HG03095 (cell line): Measurements from ENCODE around the gene CNTNAP5.

ENCODE experiments used
- ATAC-seq: cut with Tn5 transposase; IDR thresholded peaks from one replicate; pipeline ENCODE4 v1.9.1; 2021; ENCODE audit warnings: moderate library complexity; ENCODE audit not compliant: unreplicated experiment

CNTNAP5 gene

DNA sequence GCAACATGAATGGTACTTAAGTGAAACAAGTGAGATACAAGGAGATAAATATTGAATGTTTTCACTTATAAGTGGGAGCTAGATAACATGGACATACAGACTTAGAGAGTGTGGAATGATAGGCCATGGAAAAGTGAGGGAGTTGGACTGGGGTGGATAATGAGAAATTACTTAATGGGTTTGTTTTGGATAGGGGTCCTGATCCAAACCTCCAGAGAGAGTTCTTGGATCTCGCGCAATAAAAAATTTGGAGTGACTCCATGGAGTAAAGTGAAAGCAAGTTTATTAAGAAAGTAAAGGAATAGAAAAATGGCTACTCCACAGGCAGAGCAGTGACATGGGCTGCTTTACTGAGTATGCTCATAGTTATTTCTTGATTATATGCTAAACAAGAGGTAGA lies 508.9 kb downstream of the CNTNAP5 start:
- ATAC-seq: no peak

DNA sequence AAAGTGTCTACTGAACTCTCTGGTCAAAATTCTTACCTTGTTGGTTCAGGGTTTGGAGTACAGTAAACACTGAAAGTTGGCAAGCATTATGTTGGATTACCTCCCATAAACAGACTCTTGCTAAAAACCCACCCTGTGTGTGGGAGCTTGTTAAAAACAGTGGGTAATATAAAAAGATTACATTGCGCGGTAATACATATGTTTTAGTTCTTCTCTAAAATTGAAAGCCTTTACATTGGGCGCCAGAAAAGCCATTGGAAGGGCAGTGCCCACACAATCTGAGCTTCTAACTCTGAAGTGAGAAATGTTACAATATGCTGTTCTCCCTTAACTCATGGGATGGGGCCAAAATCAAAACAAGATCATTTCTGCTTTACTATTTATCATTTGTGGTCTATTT lies 510.7 kb downstream of the CNTNAP5 start:
- ATAC-seq: no peak

DNA sequence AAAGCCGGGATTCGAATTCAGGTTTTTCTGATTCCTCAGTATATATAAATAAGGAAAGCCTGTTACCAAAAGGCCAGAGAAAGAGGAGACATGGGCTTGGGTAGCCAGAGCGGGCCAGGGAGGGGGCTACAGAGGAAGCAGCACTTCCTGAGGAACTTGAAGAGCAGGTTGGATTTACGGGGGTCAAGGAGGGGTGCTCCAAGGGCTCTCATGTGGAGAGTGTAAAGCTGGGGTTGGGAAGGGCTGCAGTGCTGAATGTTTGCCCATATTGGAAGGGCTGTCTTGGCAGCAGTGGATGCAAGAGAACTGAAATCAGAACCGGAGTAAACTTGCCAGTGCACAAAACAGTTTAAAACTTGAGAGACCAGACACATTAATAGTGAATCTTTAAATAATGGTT lies 511.5 kb downstream of the CNTNAP5 start:
- no peak for ATAC-seq

DNA sequence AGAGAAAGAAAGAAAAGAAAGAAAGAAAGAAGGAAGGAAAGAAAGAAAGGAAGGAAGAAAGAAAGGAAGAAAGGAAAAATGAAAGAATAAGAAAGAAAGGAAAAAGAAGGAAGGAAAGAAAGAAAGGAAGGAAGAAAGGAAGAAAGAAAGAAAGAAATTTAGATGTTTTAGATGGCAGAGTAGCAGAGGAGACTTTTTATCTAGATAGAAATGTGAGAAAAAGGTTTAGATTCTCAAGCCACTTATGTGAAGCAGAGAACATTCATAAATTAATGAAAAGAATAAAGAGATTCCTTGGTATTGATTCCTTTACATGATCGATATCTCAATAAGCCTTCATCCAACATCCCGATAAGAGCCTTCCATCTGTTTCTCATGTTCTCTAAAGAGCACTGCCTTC lies 513.5 kb downstream of the CNTNAP5 start:
- ATAC-seq: no peak

DNA sequence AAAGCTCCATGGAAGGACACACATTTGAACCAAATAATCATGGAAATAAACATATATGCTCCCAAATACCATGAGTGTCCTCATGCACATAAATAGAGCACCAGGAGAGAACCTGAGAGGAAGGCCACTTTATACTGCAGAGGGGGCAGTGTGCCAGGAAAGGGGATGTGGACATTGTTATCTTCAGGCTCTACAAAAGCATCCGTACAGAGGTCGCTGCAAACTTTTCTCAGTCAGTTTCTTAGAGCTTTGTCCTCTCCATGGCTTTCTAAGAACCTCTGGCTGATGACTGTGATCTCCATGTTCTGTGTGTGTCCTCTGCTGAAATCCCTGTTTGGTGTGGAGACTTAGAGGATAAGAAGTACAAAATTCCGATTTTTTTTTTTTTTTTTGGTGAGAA lies 515.7 kb downstream of the CNTNAP5 start:
- no peak for ATAC-seq

DNA sequence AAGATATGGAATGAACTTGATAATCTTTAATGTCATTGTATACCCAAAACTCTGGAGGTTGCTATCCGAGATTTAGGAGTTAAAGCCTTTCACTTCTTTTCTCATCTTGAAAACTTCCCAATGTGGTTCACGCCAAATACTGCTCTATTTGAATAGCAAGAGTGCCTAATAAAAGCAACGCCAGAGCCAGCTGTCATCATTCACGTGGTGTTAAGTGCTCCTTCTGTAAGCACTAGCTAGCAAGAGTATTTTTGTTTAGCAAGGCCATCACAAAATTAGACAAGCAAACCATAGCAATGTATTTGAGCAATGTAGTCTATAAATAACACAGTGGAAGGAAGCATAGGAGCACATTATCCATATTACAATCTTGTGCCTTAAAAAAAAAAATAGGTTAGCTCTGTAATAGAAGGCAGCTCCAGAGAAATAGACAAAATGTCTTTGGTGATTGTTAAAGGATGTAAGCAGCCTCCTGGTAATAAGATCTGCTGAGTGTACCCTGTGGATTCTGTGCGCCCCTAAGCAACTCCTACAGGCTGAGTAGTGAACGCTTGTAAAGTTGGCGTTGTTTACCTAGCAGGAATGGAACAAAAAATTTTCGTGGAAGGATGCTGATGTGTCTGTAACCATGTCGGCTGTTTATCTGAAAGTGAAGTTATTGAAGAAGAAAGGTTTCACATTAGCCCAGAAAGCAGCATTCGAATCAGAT lies 518.0 kb downstream of the CNTNAP5 start:
- no peak for ATAC-seq

DNA sequence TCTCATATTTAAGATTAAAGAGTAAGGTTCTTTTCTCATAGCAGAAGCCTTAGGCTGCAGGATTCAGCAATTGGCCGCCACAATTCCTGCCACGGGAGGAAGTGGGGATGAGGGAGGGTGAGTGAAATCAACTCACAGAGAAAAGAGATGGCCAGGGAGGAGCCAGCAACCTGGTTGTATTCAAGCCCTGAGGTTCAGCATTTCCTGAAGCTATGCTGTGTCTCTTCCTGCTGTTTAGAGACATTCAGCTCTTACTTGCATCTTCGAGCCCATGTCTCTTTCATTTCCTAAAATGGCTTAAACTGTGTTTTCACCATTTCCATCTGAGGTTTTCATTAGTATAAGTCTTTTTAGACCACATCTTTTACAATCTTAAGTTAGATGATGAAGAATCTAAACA lies 522.6 kb downstream of the CNTNAP5 start:
- ATAC-seq: no peak

DNA sequence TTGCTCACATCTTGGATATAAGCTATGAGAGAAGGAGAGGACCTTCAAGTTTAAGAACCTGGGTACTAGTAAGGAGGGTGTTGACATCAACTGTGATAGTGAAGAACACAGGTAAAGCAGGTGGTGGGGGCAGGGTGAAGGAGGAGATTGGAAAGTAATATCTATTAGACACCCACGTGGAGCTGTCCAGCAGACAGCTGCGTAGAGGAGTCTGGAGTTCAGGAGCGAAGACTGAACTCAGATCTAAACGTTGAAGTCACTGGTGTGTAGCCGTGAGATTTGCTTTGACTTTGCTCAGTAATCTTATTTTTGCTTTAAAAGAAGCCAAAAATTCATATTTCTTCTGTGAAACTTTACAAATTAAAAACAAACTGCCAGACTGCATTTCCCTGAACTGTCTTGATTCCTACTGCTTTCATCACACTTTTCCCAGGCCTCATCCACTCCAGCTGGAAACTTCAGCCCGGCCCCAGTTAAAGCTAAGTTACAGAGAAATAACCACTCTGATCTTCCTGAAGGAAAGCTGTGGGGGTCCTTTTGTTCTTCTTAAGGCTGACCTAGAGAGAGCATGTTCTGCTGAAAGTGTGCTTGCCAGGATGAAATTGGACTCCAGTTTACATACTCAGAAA lies 533.3 kb downstream of the CNTNAP5 start:
- ATAC-seq: no peak

DNA sequence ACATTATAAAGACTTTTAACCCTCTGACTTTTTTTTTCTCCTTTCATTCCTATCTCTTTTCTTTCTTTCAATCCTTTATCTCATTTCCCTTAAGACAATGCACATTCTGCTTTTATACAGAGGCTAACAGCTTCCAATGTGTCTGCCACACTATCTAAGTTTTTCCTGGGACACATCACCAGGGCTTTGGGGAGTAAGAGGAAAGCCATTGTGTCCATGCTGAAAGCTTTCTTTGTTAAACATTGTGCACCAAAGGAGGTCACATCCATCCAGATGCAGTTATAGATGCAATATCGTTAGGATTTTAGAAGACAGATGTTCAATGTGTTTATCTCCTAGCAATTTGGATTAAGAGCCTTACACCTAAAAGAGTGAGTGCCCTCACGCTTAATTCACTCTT lies 534.1 kb downstream of the CNTNAP5 start:
- no peak for ATAC-seq

DNA sequence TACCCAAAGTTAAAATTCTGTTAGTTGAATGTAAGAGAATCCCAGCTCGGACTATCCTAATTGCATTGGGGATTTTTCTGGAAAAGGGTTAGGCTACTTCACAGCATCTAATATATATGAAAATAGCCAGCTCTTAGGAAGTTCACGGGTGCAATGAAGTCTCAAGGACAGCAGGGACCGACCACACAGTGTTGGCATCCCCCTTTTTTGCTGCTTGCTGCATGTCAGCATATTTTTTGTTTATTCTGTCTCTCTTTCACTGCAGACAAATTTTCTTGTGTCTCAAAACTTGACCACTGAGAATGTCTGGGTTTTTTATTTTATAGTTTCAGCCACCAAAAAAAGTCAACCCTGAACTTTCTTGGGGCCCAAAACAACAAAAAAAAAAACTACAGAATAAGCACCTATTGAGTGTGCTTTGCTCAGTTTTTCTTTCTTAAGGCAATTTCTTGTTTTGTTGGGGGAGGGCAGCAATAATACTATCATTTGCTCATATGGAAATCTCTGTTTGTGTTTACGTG lies 535.6 kb downstream of the CNTNAP5 start:
- ATAC-seq: no peak

DNA sequence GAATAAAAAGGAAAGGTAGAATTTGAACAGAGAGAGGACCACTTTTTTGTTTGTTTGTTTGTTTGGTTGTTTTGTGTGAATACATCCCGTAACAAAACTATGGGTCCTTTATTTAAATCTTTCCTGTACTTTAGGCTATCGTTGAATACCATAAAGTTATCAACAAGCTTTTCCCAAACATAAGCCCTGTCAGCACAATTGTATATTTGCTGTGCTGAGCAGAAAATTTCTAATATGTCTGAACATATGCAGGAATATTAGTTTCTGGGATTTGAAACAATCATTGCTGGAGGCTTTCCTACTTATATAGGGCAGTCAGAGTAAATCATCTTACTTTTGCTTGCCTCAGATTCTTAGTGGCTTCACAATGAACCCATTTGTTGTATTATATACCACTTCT lies 536.4 kb downstream of the CNTNAP5 start:
- ATAC-seq: no peak

DNA sequence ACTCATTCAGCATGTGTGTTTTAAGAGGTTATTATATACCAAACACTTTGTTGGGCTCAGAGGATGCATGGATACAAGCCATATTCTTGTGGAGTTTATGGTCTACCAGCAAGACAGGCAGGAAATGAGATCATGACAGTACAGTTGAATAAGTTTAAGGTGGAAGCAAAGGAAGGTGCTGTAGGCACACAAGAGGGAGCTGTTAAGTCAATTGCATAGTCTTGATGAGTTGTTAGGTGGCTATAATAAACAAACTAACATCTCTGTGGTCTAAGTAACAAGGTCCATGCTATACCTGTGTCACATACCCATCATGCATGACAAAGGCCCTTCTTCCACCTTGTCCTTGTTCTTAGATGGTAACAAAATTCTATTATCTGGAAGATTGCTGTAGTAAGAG lies 538.3 kb downstream of the CNTNAP5 start:
- ATAC-seq: no peak

DNA sequence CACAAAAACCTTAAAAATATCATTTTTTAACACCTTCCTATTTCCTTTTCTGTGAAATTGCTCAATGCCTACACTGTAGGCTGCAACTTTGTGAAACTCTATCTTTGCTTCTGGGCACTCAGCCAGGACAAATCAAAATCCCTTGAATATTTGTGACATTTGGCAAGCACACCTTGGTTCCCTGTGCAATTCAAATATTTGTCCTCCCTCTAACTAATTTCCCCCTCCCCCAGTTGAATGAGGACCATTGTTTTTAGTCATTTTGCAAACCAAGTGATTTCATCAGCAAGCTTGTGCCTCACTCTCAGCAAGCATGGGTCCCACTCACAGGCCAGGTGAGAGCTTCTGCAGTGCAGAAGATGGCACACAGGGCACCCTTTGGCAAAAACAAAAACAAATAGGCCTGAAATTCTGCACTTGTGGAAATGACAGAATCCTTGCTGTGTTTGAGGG lies 541.5 kb downstream of the CNTNAP5 start:
- no peak for ATAC-seq

DNA sequence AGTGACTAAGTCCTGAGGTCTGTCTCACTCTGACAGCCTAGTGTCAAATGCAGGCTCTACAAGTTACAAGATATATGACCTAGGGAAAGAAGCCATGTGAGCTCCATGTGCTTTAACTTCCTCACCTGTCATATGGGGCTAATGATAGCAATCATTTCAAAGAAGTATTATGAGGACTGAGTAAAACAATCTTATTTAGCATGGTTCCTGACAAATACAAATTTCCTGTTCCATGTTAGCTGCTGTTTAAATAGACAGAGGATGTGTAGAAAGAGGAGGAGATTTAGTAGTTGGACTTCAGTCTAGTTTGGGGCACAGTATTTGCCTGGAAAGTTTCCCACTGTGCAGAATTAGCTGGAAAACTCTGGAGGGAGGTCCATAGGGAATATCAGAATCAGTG lies 545.8 kb downstream of the CNTNAP5 start:
- no peak for ATAC-seq

DNA sequence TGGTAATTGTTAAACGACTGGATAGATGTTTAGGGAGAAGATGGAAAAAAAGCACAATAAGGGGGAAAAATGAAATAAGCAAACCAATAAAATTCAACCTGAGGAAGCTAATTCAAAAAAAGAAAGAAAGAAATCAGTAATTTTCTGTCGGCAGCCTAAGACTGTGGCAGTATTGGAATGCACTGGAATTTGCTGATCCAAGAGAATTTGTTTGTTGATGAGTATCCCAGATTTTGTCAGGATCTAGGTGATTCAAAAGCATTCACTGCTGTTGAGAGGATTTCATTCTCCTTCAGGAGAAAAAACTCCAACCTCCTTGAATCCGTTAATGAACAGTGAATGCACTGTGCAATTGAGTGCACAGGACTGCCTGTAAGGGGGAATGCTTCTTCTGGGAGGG lies 546.7 kb downstream of the CNTNAP5 start:
- no peak for ATAC-seq

DNA sequence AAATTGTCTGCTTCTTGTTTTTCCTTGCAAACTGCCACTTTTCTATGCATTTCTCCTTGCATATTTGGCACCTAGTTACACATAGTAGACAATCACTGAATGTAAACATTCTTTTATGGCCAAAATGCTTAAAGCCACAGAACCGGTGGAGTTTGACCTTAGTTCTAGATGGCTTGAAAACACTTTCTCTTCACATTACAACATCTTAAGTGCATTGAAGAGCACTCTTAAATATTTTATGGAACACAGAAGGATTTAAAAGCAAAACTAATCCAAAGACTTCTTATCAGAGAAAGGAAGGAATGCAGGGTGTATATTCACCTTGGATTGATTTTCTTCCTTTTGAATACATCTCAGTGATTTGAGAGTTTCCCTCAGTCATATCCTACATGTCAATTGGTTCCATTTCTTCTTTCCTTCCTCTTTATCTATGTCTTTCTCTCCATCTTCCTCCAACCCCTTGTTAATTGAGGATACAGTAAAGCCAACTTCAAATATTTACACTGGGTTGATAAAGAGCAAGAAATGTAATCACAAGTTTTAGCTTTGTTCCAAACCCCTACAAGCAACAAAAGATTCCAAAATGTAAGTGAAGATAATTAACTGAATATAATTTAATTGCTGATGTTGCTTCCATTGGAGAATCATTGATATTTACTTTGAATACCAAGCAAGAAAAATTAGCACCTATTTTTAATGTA lies 548.0 kb downstream of the CNTNAP5 start:
- ATAC-seq: no peak

DNA sequence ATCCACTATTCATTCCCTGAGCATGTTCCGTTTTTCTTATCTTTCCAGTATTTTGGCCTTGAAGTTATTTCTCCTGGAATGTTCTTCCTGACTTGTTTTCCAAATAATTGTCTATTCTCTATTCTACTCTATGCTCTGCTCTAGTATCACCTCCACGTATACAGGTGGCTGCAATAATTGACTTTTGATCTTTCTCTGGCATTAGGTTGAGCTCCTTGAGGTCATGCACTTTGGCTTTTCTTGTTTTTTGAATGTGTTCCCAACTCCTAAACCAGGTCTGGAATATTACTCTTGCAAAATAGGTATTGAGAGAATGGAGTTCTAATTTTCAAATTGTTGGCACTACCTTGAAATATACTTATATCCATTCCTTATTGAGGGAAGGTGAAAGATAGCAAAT lies 550.4 kb downstream of the CNTNAP5 start:
- no peak for ATAC-seq

DNA sequence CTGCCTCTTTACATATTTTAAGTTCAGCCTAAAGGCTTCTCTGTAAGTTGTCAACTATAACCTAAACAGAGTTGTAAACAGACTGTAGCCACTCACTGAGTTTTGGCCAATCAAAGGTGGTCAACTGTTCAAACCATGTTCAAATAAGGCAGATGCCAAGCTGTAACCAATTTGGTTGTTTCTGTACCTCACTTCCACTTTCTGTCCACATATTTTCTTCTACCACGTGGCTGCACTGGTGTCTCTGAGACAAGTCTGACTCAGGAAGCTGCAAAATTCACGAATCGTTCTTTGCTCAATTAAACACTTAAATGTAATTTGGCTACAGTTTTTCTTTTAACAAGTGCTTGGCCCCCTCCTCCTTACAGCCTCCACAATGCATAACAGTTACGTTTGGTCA lies 555.2 kb downstream of the CNTNAP5 start:
- ATAC-seq: no peak

DNA sequence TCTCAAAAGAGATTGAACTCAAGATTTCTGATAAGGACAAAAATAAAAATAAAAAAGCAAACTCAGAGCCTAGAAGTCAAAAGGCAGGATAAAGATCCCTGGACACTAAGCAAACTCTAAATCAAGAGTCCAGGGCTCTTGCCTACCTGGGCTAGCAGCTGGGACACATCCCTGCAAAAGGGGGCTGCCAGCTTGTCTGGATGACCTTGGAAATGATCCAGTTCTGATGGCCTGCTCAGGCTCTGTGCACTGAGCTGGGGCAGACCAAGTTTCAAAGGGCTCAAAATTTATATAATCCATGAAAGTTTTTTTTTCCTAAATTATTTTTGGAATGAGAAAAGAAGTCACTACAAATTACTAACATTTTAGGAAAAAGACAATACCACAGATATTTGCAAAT lies 557.3 kb downstream of the CNTNAP5 start:
- no peak for ATAC-seq

DNA sequence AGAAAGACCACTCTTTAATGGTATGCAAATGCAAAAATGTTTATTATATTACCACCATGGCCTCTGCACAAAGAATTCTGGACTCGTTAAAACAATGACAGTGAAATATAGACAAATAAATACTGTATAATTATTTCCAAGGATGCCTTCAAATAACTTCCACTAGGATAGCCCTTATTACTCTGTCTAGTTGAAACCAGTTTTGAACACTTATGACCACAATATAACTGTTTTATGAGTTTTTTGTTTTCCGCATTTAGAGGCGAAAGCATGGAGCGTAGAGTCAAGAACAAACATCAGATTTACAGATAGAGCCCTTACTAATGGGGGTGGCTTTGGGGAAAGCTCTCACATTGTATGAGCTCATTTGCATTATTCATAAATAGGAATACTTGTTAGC lies 559.5 kb downstream of the CNTNAP5 start:
- no peak for ATAC-seq

DNA sequence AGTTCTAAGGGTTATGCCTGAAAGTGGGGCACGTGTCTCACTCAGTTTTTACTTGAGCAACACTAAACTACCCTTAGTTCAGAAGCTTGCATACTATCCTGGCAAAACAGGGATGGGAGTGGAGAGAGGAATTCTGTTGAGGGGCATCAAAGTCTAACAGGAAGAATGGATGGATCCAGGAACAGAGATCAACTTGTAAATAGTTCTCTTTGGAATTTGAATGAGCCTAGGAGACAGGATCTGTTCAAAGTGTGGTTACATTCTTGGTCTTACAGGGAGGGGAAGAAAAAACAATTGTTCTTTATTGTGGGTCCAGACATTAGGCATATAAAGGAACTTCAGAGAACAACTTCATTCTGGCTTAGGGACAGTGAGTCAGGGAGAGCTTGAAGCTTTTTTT lies 560.2 kb downstream of the CNTNAP5 start:
- ATAC-seq: no peak

DNA sequence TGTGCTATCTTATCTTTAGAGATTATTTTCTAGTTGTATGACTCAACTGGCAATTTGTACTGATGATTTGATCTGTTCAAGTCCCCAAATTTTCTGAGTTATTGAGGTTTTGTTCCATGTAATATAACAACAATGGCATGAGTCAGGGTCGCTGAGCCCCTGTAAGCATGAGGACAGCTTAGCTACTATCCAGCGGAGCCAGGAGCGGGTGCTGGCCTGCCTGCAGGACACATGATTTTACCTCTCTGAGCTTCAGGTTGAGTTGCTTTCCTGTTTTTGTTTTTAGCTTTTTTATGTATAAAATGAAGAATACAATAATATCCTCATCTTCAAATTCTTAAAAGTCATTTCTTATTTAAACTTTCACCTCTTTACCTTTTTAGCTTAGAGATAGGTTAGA lies 561.1 kb downstream of the CNTNAP5 start:
- ATAC-seq: no peak
